NCI-H1694 (cell line): Measurements from ENCODE around the gene ST3GAL3.

Experiments
- DNase-seq: peaks from one replicate; lab custom pipeline; 2025; lab: John Stamatoyannopoulos, UW

The ST3GAL3 gene

GRCh38 chr1:43944860-43945259, 237.5 kb downstream of the ST3GAL3 start:
- no peak for DNase-seq

- no peak for DNase-seq
Observed at GRCh38 chr1:43945674-43946235, 238.4 kb downstream of the ST3GAL3 start.

GRCh38 chr1:43946236-43947060, 239.1 kb downstream of the ST3GAL3 start, which contains the start of gene IPO13:
IPO13 (plus strand) TSS chr1:43946950; CDS start chr1:43947601, 651 bp downstream.
- peak; percentile 75 for DNase-seq

- no peak for DNase-seq
Observed at GRCh38 chr1:43947061-43947873, 239.9 kb downstream of the ST3GAL3 start.

GRCh38 chr1:43947874-43948437, 240.6 kb downstream of the ST3GAL3 start:
- DNase-seq: no peak

GRCh38 chr1:43949678-43950077, 242.3 kb downstream of the ST3GAL3 start:
- DNase-seq: no peak

- no peak for DNase-seq
Observed at GRCh38 chr1:43951021-43951985, 244.0 kb downstream of the ST3GAL3 start.

GRCh38 chr1:43952731-43953346, 245.5 kb downstream of the ST3GAL3 start:
- no peak for DNase-seq

GRCh38 chr1:43953361-43953760, 246.0 kb downstream of the ST3GAL3 start:
- no peak for DNase-seq

- no peak for DNase-seq
Observed at GRCh38 chr1:43954036-43954435, 246.7 kb downstream of the ST3GAL3 start.

- DNase-seq: no peak
Observed at GRCh38 chr1:43956234-43956633, 248.9 kb downstream of the ST3GAL3 start.

GRCh38 chr1:43957407-43958040, 250.2 kb downstream of the ST3GAL3 start:
- DNase-seq: no peak

- no peak for DNase-seq
Observed at GRCh38 chr1:43958351-43959255, 251.3 kb downstream of the ST3GAL3 start.

- DNase-seq: no peak
Observed at GRCh38 chr1:43960798-43961197, 253.5 kb downstream of the ST3GAL3 start.

- DNase-seq: no peak
Observed at GRCh38 chr1:43961692-43962091, 254.4 kb downstream of the ST3GAL3 start.

- DNase-seq: no peak
Observed at GRCh38 chr1:43962324-43962723, 255.0 kb downstream of the ST3GAL3 start.

GRCh38 chr1:43963006-43963405, 255.7 kb downstream of the ST3GAL3 start:
- DNase-seq: no peak

- no peak for DNase-seq
Observed at GRCh38 chr1:43963890-43964289, 256.6 kb downstream of the ST3GAL3 start.

- DNase-seq: no peak
Observed at GRCh38 chr1:43965316-43965715, 258.0 kb downstream of the ST3GAL3 start.
